ENCODE data around the gene FGGY. TPM values are rescaled to one million over a fixed set of nuclear protein-coding genes. Genes with fewer than 3 reads are reported as not detected.
"Not testable (repeated sequence)": the region's sequence is repeated elsewhere in the genome, so short reads cannot be mapped to it uniquely, and the experiment has no call there.

The FGGY gene
- total RNA-seq, 2 experiments from 2014 or later: 8.5 to 9.4 TPM

GRCh38 chr1:59487335-59488031, 190.6 kb downstream of the FGGY start:
- ChIA-PET CTCF (interaction anchor here (0.6 to 1.3 kb wide), 2 partner anchors 271 to 364 kb away, joined by 3 read pairs; no protein-coding TSS in a partner anchor), POLR2A (interaction anchor here (0.6 kb wide), 1 partner anchor 561 kb away, joined by 5 read pairs; no protein-coding TSS in a partner anchor)
- H3K9me3 Mint-ChIP-seq (ENCODE audit: insufficient read depth): no peaks in the 10 kb centered on the region
- no peaks in the 10 kb centered on the region for H3K27me3 Mint-ChIP-seq (ENCODE audit: low read depth)
- no peak for DNase-seq
- H3K36me3 Mint-ChIP-seq (ENCODE audit: low read depth): peaks cover 2% of the 10 kb centered on the region
- no peak overlapping the region for H3K27ac Mint-ChIP-seq
- peaks cover 14% of the 10 kb centered on the region for H3K4me1 Mint-ChIP-seq (ENCODE audit: low read depth)
- no peak for ATAC-seq
- H3K4me3 Mint-ChIP-seq: no peak overlapping the region

- Mint-ChIP-seq H3K9me3 (ENCODE audit: insufficient read depth) (peaks cover 3% of the 10 kb centered on the region), H3K36me3 (ENCODE audit: low read depth) (peaks cover 6% of the 10 kb centered on the region), H3K4me1 (ENCODE audit: low read depth) (peaks cover 9% of the 10 kb centered on the region), H3K27ac (no peak overlapping the region), H3K27me3 (ENCODE audit: low read depth) (no peaks in the 10 kb centered on the region), H3K4me3 (no peak overlapping the region)
- ATAC-seq: no peak
- ChIA-PET CTCF (no interaction called here), POLR2A (no interaction called here)
- DNase-seq: no peak
These were observed 195.6 kb downstream of the FGGY start for GRCh38 chr1:59492500-59492899.

- POLR2A ChIA-PET: no interaction called here
- H3K4me3 Mint-ChIP-seq: no peak overlapping the region
- no peak overlapping the region for H3K27ac Mint-ChIP-seq
- ATAC-seq (no peak), DNase-seq (no peak)
- CTCF ChIA-PET: no interaction called here
- no peaks in the 10 kb centered on the region for H3K27me3 Mint-ChIP-seq (ENCODE audit: low read depth)
- peaks cover 6% of the 10 kb centered on the region for H3K36me3 Mint-ChIP-seq (ENCODE audit: low read depth)
- H3K9me3 Mint-ChIP-seq (ENCODE audit: insufficient read depth): peaks cover 3% of the 10 kb centered on the region
- H3K4me1 Mint-ChIP-seq (ENCODE audit: low read depth): peaks cover 9% of the 10 kb centered on the region
These were observed 197.4 kb downstream of the FGGY start for GRCh38 chr1:59494145-59494833.

GRCh38 chr1:59496156-59496555, 199.3 kb downstream of the FGGY start:
- H3K36me3 Mint-ChIP-seq (ENCODE audit: low read depth); H3K4me1 Mint-ChIP-seq (ENCODE audit: low read depth); H3K4me3 Mint-ChIP-seq; H3K9me3 Mint-ChIP-seq (ENCODE audit: insufficient read depth); H3K27ac Mint-ChIP-seq; ATAC-seq; CTCF ChIA-PET; H3K27me3 Mint-ChIP-seq (ENCODE audit: low read depth); DNase-seq: not testable (repeated sequence)
- POLR2A ChIA-PET: interaction anchor here (0.8 kb wide), 1 partner anchor 202 kb away, joined by 3 read pairs; no protein-coding TSS in a partner anchor

- H3K27ac Mint-ChIP-seq: no peak overlapping the region
- peaks cover 3% of the 10 kb centered on the region for H3K9me3 Mint-ChIP-seq (ENCODE audit: insufficient read depth)
- H3K4me1 Mint-ChIP-seq (ENCODE audit: low read depth): peaks cover 8% of the 10 kb centered on the region
- CTCF ChIA-PET: no interaction called here
- H3K4me3 Mint-ChIP-seq: no peak overlapping the region
- no peaks in the 10 kb centered on the region for H3K27me3 Mint-ChIP-seq (ENCODE audit: low read depth)
- peaks cover 4% of the 10 kb centered on the region for H3K36me3 Mint-ChIP-seq (ENCODE audit: low read depth)
- DNase-seq (peak; percentile 12), ATAC-seq (no peak)
- POLR2A ChIA-PET: no interaction called here
These were observed 200.7 kb downstream of the FGGY start for GRCh38 chr1:59497616-59498015.

GRCh38 chr1:59498640-59499039, 201.7 kb downstream of the FGGY start:
- H3K27ac Mint-ChIP-seq: no peak overlapping the region
- DNase-seq (peak; percentile 4), ATAC-seq (no peak)
- ChIA-PET POLR2A (no interaction called here), CTCF (no interaction called here)
- H3K4me3 Mint-ChIP-seq: no peak overlapping the region
- H3K36me3 Mint-ChIP-seq (ENCODE audit: low read depth): peaks cover 4% of the 10 kb centered on the region
- peaks cover 3% of the 10 kb centered on the region for H3K9me3 Mint-ChIP-seq (ENCODE audit: insufficient read depth)
- no peaks in the 10 kb centered on the region for H3K27me3 Mint-ChIP-seq (ENCODE audit: low read depth)
- peaks cover 8% of the 10 kb centered on the region for H3K4me1 Mint-ChIP-seq (ENCODE audit: low read depth)

- CTCF ChIA-PET: no interaction called here
These were observed 202.5 kb downstream of the FGGY start for GRCh38 chr1:59499273-59499942.

GRCh38 chr1:59499943-59500569, 203.2 kb downstream of the FGGY start:
- H3K27ac Mint-ChIP-seq: no peak overlapping the region
- H3K4me1 Mint-ChIP-seq (ENCODE audit: low read depth): peaks cover 4% of the 10 kb centered on the region
- peaks cover 4% of the 10 kb centered on the region for H3K36me3 Mint-ChIP-seq (ENCODE audit: low read depth)
- H3K27me3 Mint-ChIP-seq (ENCODE audit: low read depth): no peaks in the 10 kb centered on the region
- H3K9me3 Mint-ChIP-seq (ENCODE audit: insufficient read depth): peaks cover 3% of the 10 kb centered on the region
- DNase-seq (peak; percentile 5), ATAC-seq (no peak)
- CTCF ChIA-PET: no interaction called here
- no peak overlapping the region for H3K4me3 Mint-ChIP-seq
- POLR2A ChIA-PET: no interaction called here

More at GRCh38 chr1:59499273-59499942, 202.5 kb downstream of the FGGY start:
- POLR2A ChIA-PET: no interaction called here
- Mint-ChIP-seq H3K27me3 (ENCODE audit: low read depth) (no peaks in the 10 kb centered on the region), H3K4me1 (ENCODE audit: low read depth) (peaks cover 4% of the 10 kb centered on the region), H3K9me3 (ENCODE audit: insufficient read depth) (peaks cover 3% of the 10 kb centered on the region), H3K27ac (no peak overlapping the region), H3K36me3 (ENCODE audit: low read depth) (peaks cover 4% of the 10 kb centered on the region), H3K4me3 (no peak overlapping the region)
- ATAC-seq: no peak
- DNase-seq: peak; percentile 2

GRCh38 chr1:59500950-59501742, 204.3 kb downstream of the FGGY start:
- Mint-ChIP-seq H3K9me3 (ENCODE audit: insufficient read depth) (peaks cover 2% of the 10 kb centered on the region), H3K4me1 (ENCODE audit: low read depth) (peaks cover 4% of the 10 kb centered on the region), H3K27me3 (ENCODE audit: low read depth) (no peaks in the 10 kb centered on the region), H3K27ac (no peak overlapping the region), H3K4me3 (no peak overlapping the region), H3K36me3 (ENCODE audit: low read depth) (peaks cover 2% of the 10 kb centered on the region)
- DNase-seq (peak; percentile 19), ATAC-seq (no peak)
- ChIA-PET POLR2A (no interaction called here), CTCF (no interaction called here)

- DNase-seq (peak; percentile 10), ATAC-seq (no peak)
- Mint-ChIP-seq H3K27ac (no peak overlapping the region), H3K4me3 (no peak overlapping the region), H3K9me3 (ENCODE audit: insufficient read depth) (no peaks in the 10 kb centered on the region), H3K36me3 (ENCODE audit: low read depth) (no peaks in the 10 kb centered on the region), H3K4me1 (ENCODE audit: low read depth) (peaks cover 4% of the 10 kb centered on the region), H3K27me3 (ENCODE audit: low read depth) (no peaks in the 10 kb centered on the region)
- POLR2A ChIA-PET: no interaction called here
- CTCF ChIA-PET: no interaction called here
These were observed 205.3 kb downstream of the FGGY start for GRCh38 chr1:59502009-59502691.

GRCh38 chr1:59504276-59504675, 207.4 kb downstream of the FGGY start:
- CTCF ChIA-PET: no interaction called here
- H3K27me3 Mint-ChIP-seq (ENCODE audit: low read depth): no peaks in the 10 kb centered on the region
- DNase-seq (peak; percentile 12), ATAC-seq (no peak)
- no peaks in the 10 kb centered on the region for H3K4me1 Mint-ChIP-seq (ENCODE audit: low read depth)
- no peaks in the 10 kb centered on the region for H3K36me3 Mint-ChIP-seq (ENCODE audit: low read depth)
- H3K27ac Mint-ChIP-seq: no peak overlapping the region
- no peak overlapping the region for H3K4me3 Mint-ChIP-seq
- POLR2A ChIA-PET: no interaction called here
- no peaks in the 10 kb centered on the region for H3K9me3 Mint-ChIP-seq (ENCODE audit: insufficient read depth)

All from activated CD8-positive, alpha-beta T cell treated with anti-CD3 and anti-CD28 coated beads, Interleukin-2, amount 10 ng/mL, durations not matched to agents 7 days and 5 days (primary cell).